ENCODE results near the gene KLK8. TPM values are rescaled to one million over a fixed set of nuclear protein-coding genes. Genes with fewer than 3 reads are reported as not detected.

KLK8 gene
- total RNA-seq, 2 donors from 2014 or later, result not detected

DNA sequence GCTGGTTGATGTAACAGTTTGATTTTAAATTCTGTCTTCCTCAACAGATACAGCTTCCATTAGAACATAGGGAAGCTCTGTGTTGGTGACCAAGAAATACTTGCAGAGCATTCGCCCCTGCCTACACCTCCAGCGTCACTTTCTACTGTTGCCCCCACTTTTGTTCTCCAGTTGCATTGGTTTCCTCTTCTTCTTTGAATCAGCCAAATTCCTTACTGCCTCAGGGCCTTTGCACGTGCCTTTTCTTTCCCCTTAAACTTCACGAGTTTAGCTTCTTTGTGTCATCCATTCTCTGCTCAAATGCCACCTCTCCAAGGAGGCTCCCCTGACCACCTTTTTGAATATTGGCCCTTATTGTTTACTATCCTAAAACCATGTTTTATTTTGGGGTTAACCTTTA, 54.3 kb downstream of the KLK8 start:
- TF ChIP-seq, protein P1, sequence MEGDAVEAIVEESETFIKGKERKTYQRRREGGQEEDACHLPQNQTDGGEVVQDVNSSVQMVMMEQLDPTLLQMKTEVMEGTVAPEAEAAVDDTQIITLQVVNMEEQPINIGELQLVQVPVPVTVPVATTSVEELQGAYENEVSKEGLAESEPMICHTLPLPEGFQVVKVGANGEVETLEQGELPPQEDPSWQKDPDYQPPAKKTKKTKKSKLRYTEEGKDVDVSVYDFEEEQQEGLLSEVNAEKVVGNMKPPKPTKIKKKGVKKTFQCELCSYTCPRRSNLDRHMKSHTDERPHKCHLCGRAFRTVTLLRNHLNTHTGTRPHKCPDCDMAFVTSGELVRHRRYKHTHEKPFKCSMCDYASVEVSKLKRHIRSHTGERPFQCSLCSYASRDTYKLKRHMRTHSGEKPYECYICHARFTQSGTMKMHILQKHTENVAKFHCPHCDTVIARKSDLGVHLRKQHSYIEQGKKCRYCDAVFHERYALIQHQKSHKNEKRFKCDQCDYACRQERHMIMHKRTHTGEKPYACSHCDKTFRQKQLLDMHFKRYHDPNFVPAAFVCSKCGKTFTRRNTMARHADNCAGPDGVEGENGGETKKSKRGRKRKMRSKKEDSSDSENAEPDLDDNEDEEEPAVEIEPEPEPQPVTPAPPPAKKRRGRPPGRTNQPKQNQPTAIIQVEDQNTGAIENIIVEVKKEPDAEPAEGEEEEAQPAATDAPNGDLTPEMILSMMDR (IDR thresholded peaks at IDR 0.05), result no peak
- Histone ChIP-seq H3K36me3 (no peaks in the 10 kb centered on the region), H3K9me3 (no peaks in the 10 kb centered on the region), H3K27ac (no peak overlapping the region), H3K4me1 (ENCODE audit: control insufficient read depth in 1 of 2, low read depth in 2 of 2) (no peaks in the 10 kb centered on the region), H3K27me3 (replicated peaks; ENCODE audit: insufficient read depth) (no peaks in the 10 kb centered on the region), H3K4me3 (no peak overlapping the region)
- ATAC-seq (ENCODE audit: insufficient number of reproducible peaks, low FRiP score, low read depth) (no peak), DNase-seq (ENCODE audit: low spot score) (no peak)

Other genes with a start within 250 kb of the KLK8 start
- gene GPR32, start 231.1 kb downstream of the KLK8 start, total RNA-seq, result not detected
- gene ACP4, start 211.2 kb downstream of the KLK8 start, total RNA-seq, result not detected
- gene KLK1, start 177.8 kb downstream of the KLK8 start, total RNA-seq, result not detected
- gene KLK15, start 168.0 kb downstream of the KLK8 start, total RNA-seq, result not detected
- gene KLK3, start 146.7 kb downstream of the KLK8 start, total RNA-seq, result not detected
- gene KLK2, start 128.2 kb downstream of the KLK8 start, total RNA-seq, result not detected
- not detected for gene KLK4, start 90.2 kb downstream of the KLK8 start, total RNA-seq
- not detected for gene KLK5, start 48.6 kb downstream of the KLK8 start, total RNA-seq
- gene KLK6, start 32.0 kb downstream of the KLK8 start, total RNA-seq, result not detected
- not detected for gene KLK7, start 17.7 kb downstream of the KLK8 start, total RNA-seq
- not detected for gene KLK10, start 18.1 kb upstream of the KLK8 start, total RNA-seq
- gene KLK11, start 25.0 kb upstream of the KLK8 start, total RNA-seq, result under 1 TPM in 1 of 2 donors, not detected in 1; 0.85 TPM
- not detected for gene KLK12, start 33.4 kb upstream of the KLK8 start, total RNA-seq
- not detected for gene KLK13, start 63.5 kb upstream of the KLK8 start, total RNA-seq
- gene KLK14, start 81.3 kb upstream of the KLK8 start, total RNA-seq, result not detected
- 10 to 100 TPM in 1 of 2 donors, 1 to 10 TPM in 1; 4.9 to 12.5 TPM for gene CTU1, start 106.8 kb upstream of the KLK8 start, total RNA-seq
- 10 to 100 TPM; 13.1 to 15.2 TPM for gene SIGLEC9, start 123.3 kb upstream of the KLK8 start, total RNA-seq
- 1 to 10 TPM; 2.4 to 5.9 TPM for gene SIGLEC7, start 140.7 kb upstream of the KLK8 start, total RNA-seq
- 10 to 100 TPM in 1 of 2 donors, 1 to 10 TPM in 1; 8.1 to 11.7 TPM for gene CD33, start 223.5 kb upstream of the KLK8 start, total RNA-seq
- gene SIGLECL1, start 249.5 kb upstream of the KLK8 start, total RNA-seq, result not detected